Parathyroid adenoma (tissue), 2 donors: ENCODE results near the gene SUN1.

Source experiments
- H2AFZ ChIP-seq: fragments of 300-600 bp; sonication (generic); one replicate; pipeline ENCODE4 v1.7.0; 2017; ENCODE audit warnings: antibody characterized with exemption, mild to moderate bottlenecking
- H3K27ac ChIP-seq: fragments of 300-600 bp; sonication (generic); one replicate; pipeline ENCODE4 v1.7.0; 2017
- H3K27me3 ChIP-seq: fragments of 300-600 bp; sonication (generic); one replicate; pipeline ENCODE4 v1.7.0; 2017; ENCODE audit warnings: low read length; ENCODE audit not compliant: control insufficient read depth, insufficient read depth
- H3K36me3 ChIP-seq: fragments of 300-600 bp; sonication (generic); one replicate; pipeline ENCODE4 v1.7.0; 2017; ENCODE audit warnings: low read length; ENCODE audit not compliant: control insufficient read depth, insufficient read depth
- H3K4me1 ChIP-seq: fragments of 300-600 bp; sonication (generic); one replicate; pipeline ENCODE4 v1.7.0; 2017; ENCODE audit warnings: control low read depth
- H3K4me2 ChIP-seq: fragments of 300-600 bp; sonication (generic); one replicate; pipeline ENCODE4 v1.7.0; 2017; ENCODE audit warnings: low read length
- H3K4me3 ChIP-seq: fragments of 300-600 bp; sonication (generic); one replicate; pipeline ENCODE4 v1.7.0; 2017; ENCODE audit warnings: low read depth, low read length
- H3K79me2 ChIP-seq: fragments of 300-600 bp; sonication (generic); one replicate; pipeline ENCODE4 v1.7.0; 2017; ENCODE audit warnings: control low read depth
- H3K9ac ChIP-seq: fragments of 300-600 bp; sonication (generic); one replicate; pipeline ENCODE4 v1.7.0; 2017; ENCODE audit warnings: mild to moderate bottlenecking
- H3K9me3 ChIP-seq: fragments of 300-600 bp; sonication (generic); one replicate; pipeline ENCODE4 v1.7.0; 2017; ENCODE audit warnings: low read length; ENCODE audit not compliant: control insufficient read depth
- TF ChIP-seq, protein P1 (sequence below): fragments of 300-600 bp; sonication (generic); IDR thresholded peaks from one replicate; pipeline ENCODE4 v1.7.0; 2017; ENCODE audit warnings: antibody characterized with exemption, mild to moderate bottlenecking
- donor health status: primary hyperparathyroidism.

Gene SUN1, protein sequence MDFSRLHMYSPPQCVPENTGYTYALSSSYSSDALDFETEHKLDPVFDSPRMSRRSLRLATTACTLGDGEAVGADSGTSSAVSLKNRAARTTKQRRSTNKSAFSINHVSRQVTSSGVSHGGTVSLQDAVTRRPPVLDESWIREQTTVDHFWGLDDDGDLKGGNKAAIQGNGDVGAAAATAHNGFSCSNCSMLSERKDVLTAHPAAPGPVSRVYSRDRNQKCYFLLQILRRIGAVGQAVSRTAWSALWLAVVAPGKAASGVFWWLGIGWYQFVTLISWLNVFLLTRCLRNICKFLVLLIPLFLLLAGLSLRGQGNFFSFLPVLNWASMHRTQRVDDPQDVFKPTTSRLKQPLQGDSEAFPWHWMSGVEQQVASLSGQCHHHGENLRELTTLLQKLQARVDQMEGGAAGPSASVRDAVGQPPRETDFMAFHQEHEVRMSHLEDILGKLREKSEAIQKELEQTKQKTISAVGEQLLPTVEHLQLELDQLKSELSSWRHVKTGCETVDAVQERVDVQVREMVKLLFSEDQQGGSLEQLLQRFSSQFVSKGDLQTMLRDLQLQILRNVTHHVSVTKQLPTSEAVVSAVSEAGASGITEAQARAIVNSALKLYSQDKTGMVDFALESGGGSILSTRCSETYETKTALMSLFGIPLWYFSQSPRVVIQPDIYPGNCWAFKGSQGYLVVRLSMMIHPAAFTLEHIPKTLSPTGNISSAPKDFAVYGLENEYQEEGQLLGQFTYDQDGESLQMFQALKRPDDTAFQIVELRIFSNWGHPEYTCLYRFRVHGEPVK

DNA sequence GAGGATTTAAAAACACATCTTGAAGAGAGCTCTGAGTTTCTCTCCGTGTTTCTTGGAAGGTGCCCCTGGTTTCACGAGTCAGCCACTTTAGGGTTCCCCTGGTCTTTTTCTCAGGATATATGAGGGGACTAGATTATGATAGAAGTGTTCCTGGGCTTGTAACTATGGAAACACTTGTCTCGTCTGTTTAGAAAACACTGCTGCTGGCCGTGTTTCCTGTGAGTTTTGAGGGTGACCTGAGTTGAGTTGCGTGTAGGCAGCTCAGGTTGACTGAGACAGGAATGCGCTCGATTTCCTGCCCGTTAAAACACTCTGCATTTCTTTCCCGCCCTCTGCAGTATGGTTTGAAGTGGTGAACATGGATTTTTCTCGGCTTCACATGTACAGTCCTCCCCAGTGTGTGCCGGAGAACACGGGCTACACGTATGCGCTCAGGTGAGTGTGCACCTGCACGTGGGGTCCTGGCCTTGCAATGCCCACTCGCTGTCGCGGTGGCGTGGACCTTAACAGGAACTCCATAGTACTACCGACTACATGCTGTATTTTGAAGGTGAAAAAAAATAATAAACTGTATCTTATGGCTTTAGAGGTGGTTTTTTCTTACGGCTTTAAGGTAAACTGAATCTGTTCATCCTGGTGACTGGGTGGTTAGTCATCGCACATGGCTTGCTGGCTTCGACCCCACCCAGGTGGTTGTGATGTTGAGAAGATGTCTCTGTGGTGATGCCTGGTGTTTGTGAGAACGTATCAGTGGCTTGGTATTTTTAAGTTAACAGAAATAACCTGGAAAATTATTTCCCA, at the start of gene SUN1:
TSS of gene SUN1 (plus strand) at position 310 of the 801 bp plus-strand sequence. CDS start at position 359, 49 bp downstream.
- peaks cover 66% of the 10 kb centered on the region for H3K79me2 ChIP-seq
- H3K27ac ChIP-seq, result peak within 1 kb of the TSS; percentile 58
- TF ChIP-seq, protein P1, sequence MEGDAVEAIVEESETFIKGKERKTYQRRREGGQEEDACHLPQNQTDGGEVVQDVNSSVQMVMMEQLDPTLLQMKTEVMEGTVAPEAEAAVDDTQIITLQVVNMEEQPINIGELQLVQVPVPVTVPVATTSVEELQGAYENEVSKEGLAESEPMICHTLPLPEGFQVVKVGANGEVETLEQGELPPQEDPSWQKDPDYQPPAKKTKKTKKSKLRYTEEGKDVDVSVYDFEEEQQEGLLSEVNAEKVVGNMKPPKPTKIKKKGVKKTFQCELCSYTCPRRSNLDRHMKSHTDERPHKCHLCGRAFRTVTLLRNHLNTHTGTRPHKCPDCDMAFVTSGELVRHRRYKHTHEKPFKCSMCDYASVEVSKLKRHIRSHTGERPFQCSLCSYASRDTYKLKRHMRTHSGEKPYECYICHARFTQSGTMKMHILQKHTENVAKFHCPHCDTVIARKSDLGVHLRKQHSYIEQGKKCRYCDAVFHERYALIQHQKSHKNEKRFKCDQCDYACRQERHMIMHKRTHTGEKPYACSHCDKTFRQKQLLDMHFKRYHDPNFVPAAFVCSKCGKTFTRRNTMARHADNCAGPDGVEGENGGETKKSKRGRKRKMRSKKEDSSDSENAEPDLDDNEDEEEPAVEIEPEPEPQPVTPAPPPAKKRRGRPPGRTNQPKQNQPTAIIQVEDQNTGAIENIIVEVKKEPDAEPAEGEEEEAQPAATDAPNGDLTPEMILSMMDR, result no peak
- peak within 1 kb of the TSS; percentile 75 for H3K4me2 ChIP-seq
- no peaks in the 10 kb centered on the region for H3K27me3 ChIP-seq
- no peaks in the 10 kb centered on the region for H3K36me3 ChIP-seq
- peak within 1 kb of the TSS; percentile 54 for H3K4me3 ChIP-seq
- no peak within 1 kb of the TSS for H2AFZ ChIP-seq
- H3K9ac ChIP-seq, result no peak within 1 kb of the TSS
- no peaks in the 10 kb centered on the region for H3K9me3 ChIP-seq
- peaks cover 3% of the 10 kb centered on the region for H3K4me1 ChIP-seq

DNA sequence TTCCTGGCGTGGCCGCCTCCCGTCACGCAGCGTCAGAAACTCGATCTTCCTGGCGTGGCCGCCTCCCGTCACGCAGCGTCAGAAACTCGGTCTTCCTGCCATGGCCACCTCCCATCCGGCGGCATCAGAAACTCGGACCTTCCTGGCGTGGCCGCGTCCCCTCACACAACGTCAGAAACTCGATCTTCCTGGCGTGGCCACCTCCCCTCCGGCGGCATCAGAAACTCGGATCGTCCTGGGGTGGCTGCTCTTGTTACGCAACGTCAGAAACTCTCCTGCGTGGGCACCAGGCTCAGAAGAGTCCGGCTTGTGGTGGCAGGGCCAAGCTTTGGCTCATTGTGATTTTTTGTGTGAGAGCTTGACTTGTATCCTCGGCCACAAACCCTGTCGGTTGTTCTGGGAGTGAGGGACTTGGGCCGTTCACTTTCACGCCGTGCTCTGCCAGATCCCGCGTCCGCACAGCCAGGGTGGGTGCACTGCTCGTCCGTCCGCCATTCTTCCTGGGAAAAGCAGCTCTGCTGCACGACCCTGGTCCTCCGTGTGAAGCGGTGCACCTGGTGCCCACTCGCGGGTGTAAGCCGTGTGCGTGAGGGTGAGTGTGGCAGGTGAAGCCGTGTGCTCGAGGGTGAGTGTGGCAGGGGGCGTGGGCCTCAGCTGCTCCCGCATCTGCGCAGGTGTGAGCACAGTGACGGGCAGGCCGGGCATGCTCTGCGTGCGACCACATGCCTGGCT, 49.4 kb upstream of the SUN1 start:
- TF ChIP-seq, protein P1, result no peak
- no peak overlapping the region for H3K27ac ChIP-seq

DNA sequence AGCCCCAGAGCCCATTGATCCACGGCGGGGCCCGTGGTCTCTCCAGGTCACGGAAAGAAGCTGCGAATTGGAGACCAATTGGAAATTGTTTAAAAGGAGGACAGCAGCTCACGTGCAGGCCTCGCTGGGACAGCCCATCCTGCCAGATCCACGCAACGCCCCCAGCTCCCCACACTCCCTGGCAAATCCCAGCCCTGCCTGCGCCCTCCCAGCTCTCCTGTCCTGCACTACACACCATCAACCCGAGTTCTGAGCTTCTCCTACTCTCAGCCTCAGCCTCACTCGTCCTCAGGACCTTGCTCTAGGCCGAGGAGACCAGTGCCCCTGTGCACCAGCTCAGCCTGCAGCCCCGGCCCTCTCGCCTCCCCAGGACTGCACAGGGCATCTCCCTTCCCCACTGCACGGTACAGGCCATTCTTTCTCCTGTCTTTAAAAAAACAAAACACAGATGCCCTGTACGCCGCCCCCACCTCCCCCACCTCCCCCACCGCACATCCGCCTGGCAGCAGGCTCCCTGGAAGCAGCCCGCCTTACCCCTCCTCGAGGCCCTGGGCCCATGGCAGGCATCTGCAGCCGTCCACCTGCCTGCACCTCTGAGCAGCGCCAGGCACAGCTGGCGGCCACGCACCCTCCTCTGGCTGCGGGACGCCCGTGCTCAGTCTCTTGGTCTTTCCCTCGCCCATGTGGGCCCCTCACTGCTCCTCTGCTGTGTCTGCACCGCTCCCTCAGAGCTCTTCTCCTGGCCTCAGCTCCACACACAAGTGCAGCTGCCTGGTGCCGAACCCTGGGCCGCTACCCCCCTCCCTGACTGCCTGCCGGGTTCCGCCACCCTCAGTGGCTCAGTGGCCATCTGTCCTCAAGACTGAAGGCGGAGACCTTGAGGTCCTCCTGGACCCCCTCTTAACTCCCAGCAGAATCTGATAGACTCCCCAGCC, 48.5 kb upstream of the SUN1 start:
- no peaks in the 10 kb centered on the region for H3K36me3 ChIP-seq

More for the DNA sequence above, 49.4 kb upstream of the SUN1 start:
- Histone ChIP-seq H2AFZ (no peak overlapping the region), H3K36me3 (no peaks in the 10 kb centered on the region), H3K9me3 (no peaks in the 10 kb centered on the region), H3K9ac (no peak overlapping the region), H3K4me2 (no peak overlapping the region), H3K79me2 (no peaks in the 10 kb centered on the region), H3K27me3 (no peaks in the 10 kb centered on the region), H3K4me1 (no peaks in the 10 kb centered on the region), H3K4me3 (no peak overlapping the region)

More for the DNA sequence above, 48.5 kb upstream of the SUN1 start:
- H3K4me3 ChIP-seq, result no peak overlapping the region
- H2AFZ ChIP-seq, result no peak overlapping the region
- H3K4me2 ChIP-seq, result no peak overlapping the region
- no peak overlapping the region for H3K9ac ChIP-seq
- no peaks in the 10 kb centered on the region for H3K9me3 ChIP-seq
- no peaks in the 10 kb centered on the region for H3K4me1 ChIP-seq
- no peaks in the 10 kb centered on the region for H3K27me3 ChIP-seq
- no peak overlapping the region for H3K27ac ChIP-seq
- H3K79me2 ChIP-seq, result no peaks in the 10 kb centered on the region
- TF ChIP-seq, protein P1, result no peak
